ENCODE data around the gene IP6K3.

The IP6K3 gene

DNA sequence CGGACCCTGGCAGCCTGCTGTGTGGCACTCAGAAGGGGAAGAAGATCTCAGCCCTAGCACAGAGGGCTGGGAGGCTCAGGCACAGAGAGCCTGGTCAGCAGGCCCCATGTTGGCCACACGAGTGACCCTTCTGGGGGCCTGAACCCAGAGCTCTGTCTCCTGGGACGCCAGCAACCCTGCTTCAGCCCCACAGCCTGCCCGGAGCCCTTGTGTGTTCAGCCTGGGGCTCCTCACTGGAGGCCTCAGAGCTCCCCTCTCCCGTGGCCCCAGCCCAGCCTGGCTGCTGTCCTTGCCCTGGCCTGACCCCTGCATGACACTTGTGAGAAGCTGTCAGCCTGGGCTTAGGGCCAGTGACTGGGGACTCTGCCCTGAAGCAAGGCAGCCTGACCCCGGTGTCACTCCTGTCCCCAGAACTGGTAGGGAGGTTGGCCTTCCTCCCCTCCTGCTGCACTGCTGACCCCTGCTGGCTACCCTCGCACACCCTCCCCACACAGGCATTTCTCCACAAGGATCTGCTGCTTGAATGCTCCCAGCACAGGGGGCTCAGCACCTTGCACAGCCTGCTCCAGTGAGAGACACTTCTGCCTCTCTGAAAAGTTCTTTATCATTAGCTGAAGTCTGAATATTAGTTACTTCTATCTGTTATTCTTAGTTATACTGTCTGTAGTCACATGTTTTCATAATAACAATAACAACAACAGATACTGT, 15.4 kb upstream of the IP6K3 start:
- DNase-seq (ENCODE audit: extremely low read depth in 1 of 2, low read depth in 1 of 2), result peak in 1 of 2 donors; percentile 22

GRCh38 chr6:33761581-33761921, 14.8 kb upstream of the IP6K3 start:
- DNase-seq (ENCODE audit: extremely low read depth in 1 of 2, low read depth in 1 of 2), result no peak

GRCh38 chr6:33759887-33760629, 13.4 kb upstream of the IP6K3 start:
- DNase-seq (ENCODE audit: extremely low read depth in 1 of 2, low read depth in 1 of 2), result no peak

DNA sequence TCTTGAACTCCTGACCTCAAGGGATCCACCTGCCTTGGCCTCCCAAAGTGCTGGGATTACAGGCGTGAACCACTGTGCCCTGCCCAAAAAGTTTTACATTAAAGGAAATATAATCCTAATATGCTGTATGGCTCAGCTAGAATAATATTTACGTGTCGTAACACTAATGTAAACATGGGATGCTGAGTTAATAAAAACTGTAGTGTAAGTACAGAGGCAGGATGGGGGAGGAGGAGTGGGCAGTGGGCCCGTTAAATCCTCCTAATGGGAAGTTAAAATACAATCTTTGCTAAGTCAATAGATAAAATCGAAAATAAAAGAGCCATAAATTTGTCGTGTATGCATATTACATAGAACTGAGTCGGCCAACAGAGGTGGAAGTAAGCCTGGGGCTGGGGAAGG, 12.1 kb upstream of the IP6K3 start:
- DNase-seq (ENCODE audit: extremely low read depth in 1 of 2, low read depth in 1 of 2), result no peak

- no peak for DNase-seq (ENCODE audit: extremely low read depth in 1 of 2, low read depth in 1 of 2)
Observed at GRCh38 chr6:33757906-33758305, 11.2 kb upstream of the IP6K3 start.

GRCh38 chr6:33757113-33757512, 10.4 kb upstream of the IP6K3 start:
- DNase-seq (ENCODE audit: extremely low read depth in 1 of 2, low read depth in 1 of 2), result no peak

- DNase-seq (ENCODE audit: extremely low read depth in 1 of 2, low read depth in 1 of 2), result no peak
Observed at GRCh38 chr6:33756211-33756954, 9.7 kb upstream of the IP6K3 start.

- no peak for DNase-seq (ENCODE audit: extremely low read depth in 1 of 2, low read depth in 1 of 2)
Observed at GRCh38 chr6:33755070-33755869, 8.6 kb upstream of the IP6K3 start.

DNA sequence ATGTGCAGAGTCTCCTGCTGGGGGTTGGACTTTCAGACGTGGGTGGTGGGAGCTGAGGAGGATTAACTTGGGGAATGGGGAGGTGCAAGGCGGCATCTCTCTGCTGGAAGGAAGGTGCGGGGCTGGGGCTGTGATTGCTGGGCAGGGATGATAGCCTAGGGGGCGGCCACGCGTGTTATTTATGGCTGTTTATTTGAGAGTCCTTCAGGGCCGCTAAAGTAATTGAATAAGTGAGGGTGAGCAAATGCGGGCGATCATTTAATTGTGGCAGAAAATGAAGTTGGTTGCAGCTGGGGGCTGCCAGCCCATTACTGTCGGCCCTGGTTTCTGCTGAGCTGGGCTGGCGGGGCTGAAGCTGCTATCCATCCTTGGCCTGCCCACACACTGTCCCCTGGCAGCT, 7.5 kb upstream of the IP6K3 start:
- DNase-seq (ENCODE audit: extremely low read depth in 1 of 2, low read depth in 1 of 2), result no peak

DNA sequence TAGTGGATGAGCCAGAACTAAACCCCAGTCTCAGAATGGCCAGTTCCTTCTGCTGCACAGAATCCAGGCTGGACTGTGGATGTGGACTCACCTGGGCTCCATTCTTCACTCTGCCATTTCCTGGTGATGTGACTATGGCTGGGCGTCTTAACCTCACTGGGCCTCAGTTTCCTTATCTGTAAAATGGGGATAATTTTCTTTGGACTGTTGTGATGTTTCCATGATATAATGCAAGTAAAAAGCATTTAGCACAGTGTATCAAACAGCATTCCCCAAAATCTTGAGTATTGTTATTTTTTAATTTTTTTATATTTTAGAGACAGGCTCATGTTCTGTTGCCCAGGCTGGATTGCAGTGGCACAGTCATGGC, 5.9 kb upstream of the IP6K3 start:
- DNase-seq (ENCODE audit: extremely low read depth in 1 of 2, low read depth in 1 of 2), result no peak

DNA sequence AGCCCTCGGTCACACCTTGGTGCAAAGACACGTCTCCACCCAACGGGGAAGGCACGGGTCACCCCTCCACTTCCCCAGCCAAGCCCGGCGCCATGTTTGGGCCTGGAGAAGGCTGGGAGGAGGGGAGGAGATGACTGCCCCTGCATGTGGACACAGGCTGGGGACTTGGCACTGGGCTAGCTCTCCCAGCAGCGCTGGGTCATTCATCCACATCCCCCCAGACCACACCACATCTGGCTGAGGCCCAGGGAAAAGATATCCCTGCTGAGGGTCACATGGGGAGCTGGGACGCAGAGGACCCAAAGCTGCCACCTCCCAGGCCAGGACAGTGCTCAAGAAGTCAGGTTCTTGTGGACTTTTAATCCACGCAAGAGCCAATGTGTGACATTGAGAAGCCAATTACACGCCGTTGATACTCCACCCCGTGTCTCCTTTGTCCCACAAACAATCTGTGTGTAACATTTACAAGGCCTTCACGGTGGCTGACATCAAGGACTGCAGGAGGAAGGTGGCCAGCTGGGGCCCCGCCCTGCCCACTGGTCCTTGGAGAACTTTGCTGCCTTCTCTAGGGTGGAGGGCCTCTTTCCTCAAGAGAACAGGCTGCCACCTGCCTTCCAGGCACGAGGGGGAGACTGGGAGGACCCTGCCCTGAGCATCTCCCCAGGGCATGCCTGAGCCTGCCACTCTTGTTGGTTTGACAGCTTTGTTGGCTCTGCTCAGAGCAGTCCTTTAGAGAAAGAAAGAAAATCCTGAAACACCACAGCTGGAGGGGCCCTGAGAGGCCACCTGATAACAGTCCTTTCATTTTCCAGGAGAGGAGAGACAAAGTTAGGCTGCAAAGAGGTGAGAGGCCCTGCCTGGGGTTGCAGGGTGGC, 5.3 kb upstream of the IP6K3 start:
- no peak for DNase-seq (ENCODE audit: extremely low read depth in 1 of 2, low read depth in 1 of 2)

GRCh38 chr6:33750244-33750991, 3.7 kb upstream of the IP6K3 start:
- no peak for DNase-seq (ENCODE audit: extremely low read depth in 1 of 2, low read depth in 1 of 2)

DNA sequence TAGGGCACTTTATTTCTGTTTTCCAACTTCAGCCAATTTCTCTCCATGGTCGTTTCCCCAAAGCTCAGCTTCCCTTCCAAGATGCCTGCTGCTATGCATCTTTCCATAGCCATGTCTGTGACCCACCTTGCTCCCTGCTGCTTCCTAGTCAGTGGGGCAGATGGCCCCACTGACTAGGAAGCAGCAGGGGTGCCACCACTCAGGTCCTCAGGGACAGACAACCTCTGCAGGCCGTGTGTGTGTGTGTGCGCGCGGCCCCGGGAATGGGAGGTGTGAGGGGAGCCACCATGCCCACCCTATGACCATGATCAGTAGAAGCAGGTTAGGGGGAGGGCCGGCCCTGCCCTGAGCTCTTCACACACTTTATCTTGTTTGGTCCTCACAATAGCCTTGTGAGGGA, 2.7 kb upstream of the IP6K3 start:
- DNase-seq (ENCODE audit: extremely low read depth in 1 of 2, low read depth in 1 of 2), result no peak

GRCh38 chr6:33748841-33749240, 2.1 kb upstream of the IP6K3 start:
- no peak for DNase-seq (ENCODE audit: extremely low read depth in 1 of 2, low read depth in 1 of 2)

GRCh38 chr6:33747823-33748222, 1.1 kb upstream of the IP6K3 start:
- no peak for DNase-seq (ENCODE audit: extremely low read depth in 1 of 2, low read depth in 1 of 2)

DNA sequence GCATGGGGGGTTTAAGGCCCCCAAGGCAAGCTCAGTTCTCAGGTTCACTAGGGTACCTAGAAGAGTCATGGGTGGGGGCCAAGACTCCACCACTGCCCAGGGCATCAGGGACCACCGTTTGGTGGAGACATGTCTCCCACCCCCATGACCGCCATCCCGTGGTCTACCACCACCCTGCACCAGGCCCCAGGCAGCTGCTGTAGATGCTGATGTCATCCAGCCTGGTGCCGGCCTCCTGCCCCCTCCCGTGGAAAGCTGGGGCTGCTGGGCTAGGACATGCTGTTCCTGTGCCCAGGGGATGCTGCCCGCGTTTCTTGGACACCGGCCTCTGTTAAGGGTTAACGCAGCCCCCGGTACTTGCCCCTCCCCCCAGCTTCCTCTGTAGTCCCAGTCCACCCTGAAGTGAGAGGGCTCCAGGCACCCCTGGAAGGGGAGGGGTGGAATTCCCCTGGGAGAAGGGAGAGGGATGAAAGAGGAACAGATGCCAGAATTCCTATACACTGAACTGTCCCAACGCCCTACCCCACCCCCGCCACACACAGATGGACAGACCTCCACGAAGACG, 587 bp downstream of the IP6K3 start:
- no peak for DNase-seq (ENCODE audit: extremely low read depth in 1 of 2, low read depth in 1 of 2)

DNA sequence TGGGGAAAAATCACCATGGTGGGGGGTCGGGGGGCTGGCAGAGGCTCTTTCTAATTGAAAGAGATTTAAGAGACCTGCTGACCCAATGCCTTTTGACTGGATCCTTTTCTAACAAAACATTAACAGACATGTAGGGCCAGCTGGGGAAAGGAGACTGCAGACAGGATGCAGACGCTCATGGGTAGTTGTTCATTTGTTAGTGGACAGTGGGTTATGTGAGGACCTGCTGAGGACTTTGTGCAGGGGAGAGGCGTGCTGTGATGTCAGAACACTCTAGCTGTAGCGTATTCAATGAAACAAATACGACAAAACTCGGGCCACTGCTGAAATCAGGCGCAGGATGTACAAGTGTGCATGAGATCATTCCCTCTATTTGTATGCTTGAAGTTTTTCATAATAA, 1.2 kb downstream of the IP6K3 start:
- no peak for DNase-seq (ENCODE audit: extremely low read depth in 1 of 2, low read depth in 1 of 2)

DNA sequence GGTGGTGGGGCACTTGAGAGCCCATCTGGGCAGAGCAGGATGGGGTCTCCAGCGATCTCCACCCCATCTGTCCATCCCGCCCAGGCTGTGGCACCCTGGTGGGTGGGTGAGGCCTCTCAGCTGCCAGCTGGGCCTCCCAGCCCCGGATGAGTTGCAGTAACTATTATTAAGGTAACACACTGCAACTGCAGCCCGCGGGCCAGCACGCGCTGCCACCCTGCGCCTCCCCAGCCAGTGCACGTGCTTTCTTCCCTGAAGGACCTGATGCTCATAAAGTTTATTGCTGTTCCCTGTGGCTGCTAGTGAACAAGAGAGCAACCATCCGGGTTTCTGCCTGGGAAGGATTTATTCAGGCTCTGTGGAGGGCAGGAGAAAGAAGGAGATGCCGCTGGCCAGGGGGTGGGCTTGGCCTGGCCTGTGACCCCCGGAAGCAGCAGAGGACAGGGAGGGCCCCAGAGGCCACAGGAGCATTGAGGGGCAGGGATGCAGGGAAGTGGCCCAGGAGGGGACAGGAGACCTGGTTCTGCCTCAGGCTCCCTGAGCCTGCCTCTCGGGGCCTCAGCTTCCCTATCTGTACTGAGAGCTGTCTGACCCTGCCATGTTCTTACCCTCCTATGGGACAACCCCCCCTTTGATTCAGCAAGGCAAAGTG, 1.7 kb downstream of the IP6K3 start:
- no peak for DNase-seq (ENCODE audit: extremely low read depth in 1 of 2, low read depth in 1 of 2)
